ENCODE measurements around the gene FAM217A.

The FAM217A gene

GRCh38 chr6:4018924-4019236 lies 60.1 kb downstream of the FAM217A start:
- no peak for TF ChIP-seq CTCF (IDR thresholded peaks at IDR 0.05; ENCODE audit: insufficient read depth, low read depth, low read length, missing control alignments)
- peak overlapping the region; percentile 70 for H3K4me3 ChIP-seq (ENCODE audit: low read depth, low read length)
- DNase-seq (ENCODE audit: low read depth): no peak

Measured in GM12865 (cell line).